ENCODE data around the gene SLC7A10.
"Not testable (repeated sequence)": the region's sequence is repeated elsewhere in the genome, so short reads cannot be mapped to it uniquely, and the experiment has no call there.

The SLC7A10 gene

DNA sequence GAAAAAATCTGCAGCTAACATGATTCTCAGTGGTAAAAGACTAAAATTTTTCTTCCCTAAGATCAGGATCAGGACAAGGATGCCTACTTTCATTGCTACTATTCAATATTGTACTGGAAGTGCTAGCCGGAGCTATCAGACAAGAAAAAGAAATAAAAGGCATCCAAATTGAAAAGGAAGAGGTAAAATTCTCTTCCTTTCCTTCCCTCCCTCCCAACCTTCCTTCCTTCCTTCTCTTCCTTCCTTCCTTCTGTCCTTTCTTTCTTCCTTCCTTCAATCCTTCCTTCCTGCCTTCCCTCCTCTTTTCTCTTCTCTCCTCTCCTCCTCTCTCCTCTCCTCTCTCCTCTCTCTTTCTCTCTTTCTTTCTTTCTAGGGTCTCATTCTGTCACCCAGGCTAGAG lies 58.2 kb downstream of the SLC7A10 start:
- Histone ChIP-seq H3K9me2 (replicated peaks; ENCODE audit: insufficient read depth, low read length) (no peaks in the 10 kb centered on the region), H3K79me2 (ENCODE audit: low read length) (no peaks in the 10 kb centered on the region), H3K9me3 (replicated peaks; ENCODE audit: insufficient read depth, low read length) (no peaks in the 10 kb centered on the region), H3K36me3 (replicated peaks; ENCODE audit: insufficient read depth, low read length) (no peaks in the 10 kb centered on the region), H3K4me1 (ENCODE audit: low read length) (no peaks in the 10 kb centered on the region), H2AFZ (ENCODE audit: low read length) (no peak overlapping the region), H3K4me2 (ENCODE audit: low read depth, low read length) (no peak overlapping the region), H3K27me3 (replicated peaks; ENCODE audit: insufficient read depth, low read length) (no peaks in the 10 kb centered on the region), H3K4me3 (ENCODE audit: low read length) (no peak overlapping the region), H3F3A (ENCODE audit: insufficient read depth, low read length) (no peaks in the 10 kb centered on the region), H3K27ac (ENCODE audit: low read length) (no peak overlapping the region), H4K20me1 (ENCODE audit: insufficient read depth, low read length) (no peaks in the 10 kb centered on the region), H3K9ac (ENCODE audit: low read length) (no peak overlapping the region)
- TF ChIP-seq, protein P1, sequence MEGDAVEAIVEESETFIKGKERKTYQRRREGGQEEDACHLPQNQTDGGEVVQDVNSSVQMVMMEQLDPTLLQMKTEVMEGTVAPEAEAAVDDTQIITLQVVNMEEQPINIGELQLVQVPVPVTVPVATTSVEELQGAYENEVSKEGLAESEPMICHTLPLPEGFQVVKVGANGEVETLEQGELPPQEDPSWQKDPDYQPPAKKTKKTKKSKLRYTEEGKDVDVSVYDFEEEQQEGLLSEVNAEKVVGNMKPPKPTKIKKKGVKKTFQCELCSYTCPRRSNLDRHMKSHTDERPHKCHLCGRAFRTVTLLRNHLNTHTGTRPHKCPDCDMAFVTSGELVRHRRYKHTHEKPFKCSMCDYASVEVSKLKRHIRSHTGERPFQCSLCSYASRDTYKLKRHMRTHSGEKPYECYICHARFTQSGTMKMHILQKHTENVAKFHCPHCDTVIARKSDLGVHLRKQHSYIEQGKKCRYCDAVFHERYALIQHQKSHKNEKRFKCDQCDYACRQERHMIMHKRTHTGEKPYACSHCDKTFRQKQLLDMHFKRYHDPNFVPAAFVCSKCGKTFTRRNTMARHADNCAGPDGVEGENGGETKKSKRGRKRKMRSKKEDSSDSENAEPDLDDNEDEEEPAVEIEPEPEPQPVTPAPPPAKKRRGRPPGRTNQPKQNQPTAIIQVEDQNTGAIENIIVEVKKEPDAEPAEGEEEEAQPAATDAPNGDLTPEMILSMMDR (IDR thresholded peaks at IDR 0.05; ENCODE audit: low read length), result no peak
- TF ChIP-seq EZH2 (optimal IDR thresholded peaks at IDR 0.05; ENCODE audit: low read depth, low read length), result no peak
- no peak for TF ChIP-seq EZH2phosphoT487 (IDR thresholded peaks at IDR 0.05; ENCODE audit: low read length)
- DNase-seq, result no peak

DNA sequence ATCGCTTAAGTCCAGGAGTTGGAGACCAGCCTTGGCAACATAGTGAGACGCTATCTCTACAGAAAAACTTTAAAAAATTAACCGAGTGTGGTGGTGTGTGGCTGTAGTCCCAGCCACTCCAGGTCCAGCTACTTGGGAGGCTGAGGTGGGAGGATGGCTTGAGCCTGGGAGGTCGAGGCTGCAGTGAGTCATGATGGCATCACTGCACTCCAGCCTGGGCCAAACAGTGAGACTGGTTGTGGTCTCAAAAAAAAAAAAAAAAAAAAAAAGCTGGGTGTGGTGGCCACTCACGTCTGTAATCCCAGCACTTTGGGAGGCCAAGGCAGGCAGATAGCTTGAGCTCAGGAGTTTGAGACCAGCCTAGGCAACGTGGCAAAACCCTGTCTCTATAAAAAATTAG lies 59.6 kb downstream of the SLC7A10 start:
- not testable (repeated sequence) for H3K27ac ChIP-seq (ENCODE audit: low read length); H3K4me2 ChIP-seq (ENCODE audit: low read depth, low read length); H3K9me2 ChIP-seq (replicated peaks; ENCODE audit: insufficient read depth, low read length); DNase-seq; H3K9me3 ChIP-seq (replicated peaks; ENCODE audit: insufficient read depth, low read length); H3K4me1 ChIP-seq (ENCODE audit: low read length); H3K9ac ChIP-seq (ENCODE audit: low read length); H3K79me2 ChIP-seq (ENCODE audit: low read length); H2AFZ ChIP-seq (ENCODE audit: low read length); H3K27me3 ChIP-seq (replicated peaks; ENCODE audit: insufficient read depth, low read length); H3K4me3 ChIP-seq (ENCODE audit: low read length); H4K20me1 ChIP-seq (ENCODE audit: insufficient read depth, low read length); H3F3A ChIP-seq (ENCODE audit: insufficient read depth, low read length); H3K36me3 ChIP-seq (replicated peaks; ENCODE audit: insufficient read depth, low read length)

DNA sequence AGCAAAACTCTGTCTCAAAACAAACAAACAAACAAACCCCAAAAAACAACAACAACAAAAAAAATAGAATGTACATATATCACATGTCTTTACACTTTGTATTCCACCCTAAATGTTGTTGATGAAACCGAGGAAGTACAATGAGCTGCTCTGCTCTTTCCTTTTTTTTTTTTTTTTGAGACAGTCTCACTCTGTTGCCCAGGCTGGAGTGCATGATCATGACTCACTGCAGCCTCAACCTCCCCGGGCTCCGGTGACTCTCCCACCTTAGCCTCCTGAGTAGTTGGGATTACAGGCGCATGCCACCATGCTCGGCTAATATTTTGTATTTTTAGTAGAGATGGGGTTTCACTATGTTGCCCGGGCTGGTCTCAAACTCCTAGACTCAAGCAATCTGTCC lies 62.2 kb downstream of the SLC7A10 start:
- Histone ChIP-seq H3F3A (ENCODE audit: insufficient read depth, low read length) (no peaks in the 10 kb centered on the region), H3K79me2 (ENCODE audit: low read length) (no peaks in the 10 kb centered on the region), H3K4me1 (ENCODE audit: low read length) (0 out of 2 replicates have a peak, but pooled peaks cover 6% of the 10 kb centered on the region), H3K9ac (ENCODE audit: low read length) (no peak overlapping the region), H3K27me3 (replicated peaks; ENCODE audit: insufficient read depth, low read length) (no peaks in the 10 kb centered on the region), H2AFZ (ENCODE audit: low read length) (no peak overlapping the region), H3K4me2 (ENCODE audit: low read depth, low read length) (no peak overlapping the region), H3K27ac (ENCODE audit: low read length) (no peak overlapping the region), H3K9me3 (replicated peaks; ENCODE audit: insufficient read depth, low read length) (no peaks in the 10 kb centered on the region), H3K9me2 (replicated peaks; ENCODE audit: insufficient read depth, low read length) (no peaks in the 10 kb centered on the region), H4K20me1 (ENCODE audit: insufficient read depth, low read length) (no peaks in the 10 kb centered on the region), H3K36me3 (replicated peaks; ENCODE audit: insufficient read depth, low read length) (no peaks in the 10 kb centered on the region), H3K4me3 (ENCODE audit: low read length) (no peak overlapping the region)
- no peak for DNase-seq
- TF ChIP-seq EZH2phosphoT487 (IDR thresholded peaks at IDR 0.05; ENCODE audit: low read length) (no peak), EZH2 (optimal IDR thresholded peaks at IDR 0.05; ENCODE audit: low read depth, low read length) (no peak)
- TF ChIP-seq, protein P1 (IDR thresholded peaks at IDR 0.05; ENCODE audit: low read length), result no peak

DNA sequence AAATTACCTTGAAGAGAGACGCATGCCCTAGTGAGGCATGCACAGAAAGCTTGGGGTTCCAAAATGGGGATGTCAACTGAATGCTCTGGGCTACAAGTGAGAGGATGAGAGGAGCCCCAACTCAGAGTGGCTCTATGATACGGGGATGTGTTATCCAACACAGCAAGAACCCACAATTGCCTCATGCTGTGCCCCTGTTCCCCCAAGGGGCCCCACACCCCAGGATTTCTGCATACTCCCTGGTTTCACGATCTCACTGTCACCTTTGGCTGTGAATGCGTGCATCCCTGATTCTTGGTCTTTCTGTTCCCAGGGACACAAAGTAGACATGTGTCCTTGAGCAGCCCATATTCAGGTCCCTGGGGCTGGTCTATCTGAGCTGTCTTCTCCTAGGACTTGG lies 64.4 kb downstream of the SLC7A10 start:
- DNase-seq, result no peak
- no peaks in the 10 kb centered on the region for H4K20me1 ChIP-seq (ENCODE audit: insufficient read depth, low read length)
- no peak overlapping the region for H3K4me3 ChIP-seq (ENCODE audit: low read length)
- no peak overlapping the region for H3K27ac ChIP-seq (ENCODE audit: low read length)
- no peaks in the 10 kb centered on the region for H3K9me2 ChIP-seq (replicated peaks; ENCODE audit: insufficient read depth, low read length)
- 0 out of 2 replicates have a peak, but pooled peaks cover 6% of the 10 kb centered on the region for H3K4me1 ChIP-seq (ENCODE audit: low read length)
- H3F3A ChIP-seq (ENCODE audit: insufficient read depth, low read length), result no peaks in the 10 kb centered on the region
- no peaks in the 10 kb centered on the region for H3K27me3 ChIP-seq (replicated peaks; ENCODE audit: insufficient read depth, low read length)
- no peaks in the 10 kb centered on the region for H3K36me3 ChIP-seq (replicated peaks; ENCODE audit: insufficient read depth, low read length)
- H3K9me3 ChIP-seq (replicated peaks; ENCODE audit: insufficient read depth, low read length), result no peaks in the 10 kb centered on the region
- H3K79me2 ChIP-seq (ENCODE audit: low read length), result no peaks in the 10 kb centered on the region
- H2AFZ ChIP-seq (ENCODE audit: low read length), result no peak overlapping the region
- H3K4me2 ChIP-seq (ENCODE audit: low read depth, low read length), result no peak overlapping the region
- H3K9ac ChIP-seq (ENCODE audit: low read length), result no peak overlapping the region
- TF ChIP-seq EZH2phosphoT487 (IDR thresholded peaks at IDR 0.05; ENCODE audit: low read length) (no peak), EZH2 (optimal IDR thresholded peaks at IDR 0.05; ENCODE audit: low read depth, low read length) (no peak)
- TF ChIP-seq, protein P1 (IDR thresholded peaks at IDR 0.05; ENCODE audit: low read length), result no peak

All from MM.1S (cell line).